NCI-H226 (cell line): Measurements from ENCODE around the gene UBAC2.
"Not testable (repeated sequence)": the region's sequence is repeated elsewhere in the genome, so short reads cannot be mapped to it uniquely, and the experiment has no call there.

Source experiments
- DNase-seq: peaks from one replicate; pipeline ENCODE4 v3.0.0-alpha.2; 2015

Gene UBAC2

GRCh38 chr13:99404005-99404755 is 203.5 kb downstream of the UBAC2 start:
- no peak for DNase-seq

- no peak for DNase-seq
These were observed 205.3 kb downstream of the UBAC2 start for GRCh38 chr13:99405966-99406365.

- no peak for DNase-seq
These were observed 206.1 kb downstream of the UBAC2 start for GRCh38 chr13:99406799-99407201.

GRCh38 chr13:99407906-99408702 is 207.4 kb downstream of the UBAC2 start:
- DNase-seq, result no peak

- DNase-seq, result no peak
These were observed 208.0 kb downstream of the UBAC2 start for GRCh38 chr13:99408703-99409000.

- not testable (repeated sequence) for DNase-seq
These were observed 208.9 kb downstream of the UBAC2 start for GRCh38 chr13:99409461-99410083.

- not testable (repeated sequence) for DNase-seq
These were observed 210.2 kb downstream of the UBAC2 start for GRCh38 chr13:99410646-99411475.

- no peak for DNase-seq
These were observed 212.2 kb downstream of the UBAC2 start for GRCh38 chr13:99412856-99413255.

- no peak for DNase-seq
These were observed 213.7 kb downstream of the UBAC2 start for GRCh38 chr13:99414048-99414995.

GRCh38 chr13:99415014-99415650 is 214.5 kb downstream of the UBAC2 start:
- no peak for DNase-seq

GRCh38 chr13:99415851-99416331 is 215.2 kb downstream of the UBAC2 start:
- no peak for DNase-seq

- no peak for DNase-seq
These were observed 215.9 kb downstream of the UBAC2 start for GRCh38 chr13:99416411-99417121.

GRCh38 chr13:99417201-99418102 is 216.8 kb downstream of the UBAC2 start:
- no peak for DNase-seq

GRCh38 chr13:99418103-99418842 is 217.6 kb downstream of the UBAC2 start:
- DNase-seq, result no peak

- DNase-seq, result no peak
These were observed 218.1 kb downstream of the UBAC2 start for GRCh38 chr13:99418843-99419140.

GRCh38 chr13:99419591-99420243 is 219.1 kb downstream of the UBAC2 start:
- no peak for DNase-seq

- DNase-seq, result no peak
These were observed 220.6 kb downstream of the UBAC2 start for GRCh38 chr13:99421271-99421670.
